Measurements from ENCODE around the gene GASK1B.

Gene GASK1B

DNA sequence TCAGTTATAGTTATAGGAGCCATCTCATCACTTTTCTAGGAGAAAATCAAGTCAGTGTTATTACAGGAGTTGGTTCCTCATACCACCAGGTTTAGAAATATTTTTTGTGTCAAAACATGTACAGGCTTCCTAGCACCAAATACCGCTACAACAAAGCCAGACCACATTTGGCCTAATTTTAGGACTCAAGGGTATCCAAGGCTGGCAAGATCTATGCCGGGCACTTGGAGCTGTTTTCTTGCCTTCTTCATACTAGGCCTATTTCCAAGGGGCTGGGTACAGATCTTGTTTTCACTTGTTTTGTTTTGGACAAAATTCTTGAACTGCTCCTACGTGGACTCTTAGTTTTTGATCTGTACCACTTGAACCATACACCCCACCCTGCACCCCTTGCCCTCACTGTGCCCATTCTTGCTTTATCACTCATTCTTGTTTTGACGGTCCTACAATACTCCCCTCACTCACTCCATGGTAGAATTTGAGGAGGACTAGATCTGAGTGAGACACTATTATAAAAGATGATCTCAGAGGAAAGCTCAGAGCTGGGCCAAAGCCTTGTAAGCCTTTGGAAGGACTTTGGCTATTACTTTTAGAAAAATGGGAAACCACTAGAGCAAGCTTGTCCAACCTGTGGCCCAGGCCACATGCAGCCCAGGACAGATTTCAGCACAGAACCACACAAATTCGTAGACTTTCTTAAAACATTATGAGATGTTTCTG, 19.8 kb upstream of the GASK1B start:
- DNase-seq: no peak
- intact Hi-C loops (cut with DNase I): loop anchor here (5.0 kb wide), 2 partner anchors 60 to 480 kb away; partner anchors contain the start of genes C4orf46 and ETFDH

DNA sequence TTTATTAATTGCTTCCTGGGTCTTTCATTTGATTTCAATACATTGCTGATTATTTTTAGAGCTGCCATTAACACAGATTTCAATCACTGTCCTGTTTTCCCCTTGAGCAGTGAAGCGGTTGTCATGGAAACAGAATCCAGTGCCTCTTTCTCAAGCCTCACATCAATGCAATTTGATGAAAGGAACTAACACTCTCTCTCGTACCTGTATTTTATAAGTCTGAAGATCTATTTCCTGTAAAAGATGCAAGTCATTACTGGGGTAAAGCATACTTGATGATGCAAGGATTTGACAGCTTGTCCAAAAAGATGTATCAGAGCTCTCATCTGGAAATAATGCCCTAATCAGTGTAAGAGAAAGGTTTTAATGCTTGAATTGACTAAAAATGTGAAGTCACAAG, 17.9 kb upstream of the GASK1B start:
- intact Hi-C loops (cut with DNase I): loop anchor here (5.0 kb wide), 2 partner anchors 62 to 482 kb away; partner anchors contain the start of genes C4orf46 and ETFDH
- DNase-seq: peak in 7 of 42 donors; percentile 29 to 61 (median 45)

DNA sequence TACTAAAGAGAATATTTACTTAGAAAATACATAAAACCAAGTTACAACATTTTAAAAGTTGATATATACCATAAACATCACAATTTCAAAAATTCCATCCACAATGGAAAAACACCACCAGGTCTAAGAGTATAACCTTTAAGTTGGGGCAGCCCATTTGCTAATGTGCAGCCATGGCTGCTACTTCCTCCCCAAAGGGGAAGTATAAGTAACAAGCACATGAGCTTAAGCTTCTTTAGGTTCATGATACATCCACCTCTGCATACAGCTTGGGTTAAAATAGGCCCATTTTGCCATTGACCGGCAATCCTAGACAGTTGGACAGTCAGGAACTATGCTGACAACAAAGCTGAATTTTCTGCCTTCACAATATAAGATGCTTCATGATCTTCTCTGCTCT, 16.6 kb upstream of the GASK1B start:
- DNase-seq: no peak
- intact Hi-C loops (cut with DNase I): no loop called here

DNA sequence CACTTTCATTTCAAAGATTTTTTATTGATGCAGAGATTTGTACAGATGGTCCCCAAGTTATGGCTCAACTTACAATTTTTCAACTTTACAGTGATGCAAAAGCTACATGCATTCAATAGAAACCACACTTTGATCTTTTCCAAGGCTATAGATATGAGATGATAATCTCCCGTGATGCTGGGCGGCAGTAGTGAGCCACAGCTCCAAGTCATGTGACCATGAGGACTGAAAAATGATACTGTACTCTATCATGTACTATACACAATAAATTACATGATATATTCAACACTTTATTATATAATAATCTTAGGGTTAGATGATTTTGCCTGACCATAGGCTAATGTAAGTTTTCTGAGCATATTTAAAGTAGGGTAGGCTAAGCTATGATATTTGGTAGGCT, 14.0 kb upstream of the GASK1B start:
- no peak for DNase-seq
- intact Hi-C loops (cut with DNase I): no loop called here

DNA sequence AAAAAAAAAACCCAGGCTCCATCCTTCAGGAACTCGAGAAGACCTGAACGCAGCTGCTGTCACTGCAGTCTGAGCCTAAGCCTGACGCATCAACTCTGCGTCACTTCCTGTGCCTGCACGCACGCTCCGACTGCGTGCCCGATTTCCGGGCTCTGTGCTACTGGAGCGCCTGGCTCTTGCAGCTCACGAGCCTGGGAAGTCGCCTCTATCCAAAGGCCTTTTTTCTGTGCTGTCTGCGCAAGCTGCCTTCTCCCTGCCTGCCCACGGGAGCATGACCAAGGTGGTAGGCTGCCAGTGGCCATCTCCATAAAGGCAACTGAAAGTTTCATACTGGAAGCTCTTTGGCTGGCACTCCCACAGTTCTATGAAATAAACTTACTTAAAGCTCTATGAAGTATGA, 9.9 kb upstream of the GASK1B start:
- intact Hi-C loops (cut with DNase I): no loop called here
- DNase-seq: peak in 18 of 42 donors; percentile 13 to 60 (median 46)

DNA sequence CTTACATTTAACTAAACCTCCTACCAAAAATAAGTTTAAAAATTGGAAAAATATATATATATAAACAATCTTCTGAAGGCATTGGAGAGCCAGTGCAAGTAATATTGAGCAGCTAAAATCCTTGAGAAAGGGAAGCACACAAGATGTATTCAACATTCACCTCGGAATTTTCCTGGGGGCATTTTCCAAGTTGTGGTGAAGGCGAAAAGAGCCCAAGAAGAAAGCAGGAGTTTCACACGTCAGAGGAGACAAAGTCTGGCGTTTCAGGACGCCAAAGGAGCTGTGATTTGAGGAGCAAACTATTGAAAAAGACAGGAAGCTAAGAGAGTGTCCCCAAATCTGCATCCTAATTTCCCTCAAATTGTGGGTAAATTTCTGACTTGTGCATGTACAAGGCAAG, 9.1 kb upstream of the GASK1B start:
- intact Hi-C loops (cut with DNase I): no loop called here
- no peak for DNase-seq

DNA sequence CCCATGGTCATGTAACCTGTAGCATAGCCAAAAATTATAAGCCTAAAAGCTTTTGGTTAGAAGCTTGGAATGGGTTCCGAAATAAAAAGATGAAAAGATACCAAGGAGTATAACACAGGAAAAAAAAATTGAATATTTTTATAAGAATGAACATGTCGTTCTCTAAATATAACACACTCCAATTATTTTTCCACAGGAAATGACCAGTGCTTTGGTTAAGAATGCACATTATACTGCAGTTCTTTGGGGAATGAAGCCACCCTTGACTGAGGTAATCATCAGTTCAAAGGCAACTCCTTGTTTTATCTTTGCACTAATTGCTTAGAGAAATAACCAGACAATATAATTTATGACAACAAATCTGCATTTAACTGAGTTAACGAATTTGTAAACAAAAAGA, 6.6 kb upstream of the GASK1B start:
- no peak for DNase-seq
- intact Hi-C loops (cut with DNase I): no loop called here

DNA sequence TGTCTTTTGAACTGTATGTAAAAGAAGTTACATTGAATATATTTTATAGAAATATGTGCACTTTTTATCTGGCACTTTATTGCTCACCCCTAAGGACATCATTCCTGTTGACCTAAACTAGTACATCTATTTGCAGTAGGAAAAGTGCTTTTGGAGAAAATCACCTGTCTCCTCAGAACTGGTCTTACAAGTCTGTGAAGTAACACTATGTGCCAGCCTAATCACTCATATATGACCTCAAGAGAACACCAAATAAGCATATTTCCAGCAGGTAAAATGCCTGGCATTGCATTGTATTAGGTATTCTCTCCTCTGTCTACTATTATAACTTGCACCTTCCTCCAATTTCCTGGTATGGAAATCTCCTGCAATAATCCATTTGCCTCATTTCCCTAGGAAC, 4.0 kb upstream of the GASK1B start:
- intact Hi-C loops (cut with DNase I): no loop called here

DNA sequence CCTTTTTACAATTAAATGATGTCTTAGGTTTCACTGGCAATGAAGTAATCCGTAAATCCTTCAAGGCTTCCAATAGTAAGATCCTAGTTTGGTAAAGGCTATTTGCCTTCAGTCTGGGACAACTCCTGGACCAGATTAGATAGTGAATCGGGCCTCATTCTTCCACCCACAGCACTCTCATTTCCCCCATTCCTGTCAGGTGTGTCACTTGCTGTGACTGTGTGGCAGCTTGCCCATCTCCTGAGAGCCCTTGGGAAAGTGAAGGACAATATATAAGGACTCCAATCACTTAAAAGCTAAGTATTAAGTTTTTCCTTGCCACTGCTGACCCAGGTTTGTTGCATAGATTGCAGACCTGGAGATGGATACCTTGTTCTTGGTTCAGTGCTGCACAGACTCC, 3.3 kb upstream of the GASK1B start:
- intact Hi-C loops (cut with DNase I): no loop called here
- DNase-seq: no peak

More for the DNA sequence above, 4.0 kb upstream of the GASK1B start:
- no peak for DNase-seq

DNA sequence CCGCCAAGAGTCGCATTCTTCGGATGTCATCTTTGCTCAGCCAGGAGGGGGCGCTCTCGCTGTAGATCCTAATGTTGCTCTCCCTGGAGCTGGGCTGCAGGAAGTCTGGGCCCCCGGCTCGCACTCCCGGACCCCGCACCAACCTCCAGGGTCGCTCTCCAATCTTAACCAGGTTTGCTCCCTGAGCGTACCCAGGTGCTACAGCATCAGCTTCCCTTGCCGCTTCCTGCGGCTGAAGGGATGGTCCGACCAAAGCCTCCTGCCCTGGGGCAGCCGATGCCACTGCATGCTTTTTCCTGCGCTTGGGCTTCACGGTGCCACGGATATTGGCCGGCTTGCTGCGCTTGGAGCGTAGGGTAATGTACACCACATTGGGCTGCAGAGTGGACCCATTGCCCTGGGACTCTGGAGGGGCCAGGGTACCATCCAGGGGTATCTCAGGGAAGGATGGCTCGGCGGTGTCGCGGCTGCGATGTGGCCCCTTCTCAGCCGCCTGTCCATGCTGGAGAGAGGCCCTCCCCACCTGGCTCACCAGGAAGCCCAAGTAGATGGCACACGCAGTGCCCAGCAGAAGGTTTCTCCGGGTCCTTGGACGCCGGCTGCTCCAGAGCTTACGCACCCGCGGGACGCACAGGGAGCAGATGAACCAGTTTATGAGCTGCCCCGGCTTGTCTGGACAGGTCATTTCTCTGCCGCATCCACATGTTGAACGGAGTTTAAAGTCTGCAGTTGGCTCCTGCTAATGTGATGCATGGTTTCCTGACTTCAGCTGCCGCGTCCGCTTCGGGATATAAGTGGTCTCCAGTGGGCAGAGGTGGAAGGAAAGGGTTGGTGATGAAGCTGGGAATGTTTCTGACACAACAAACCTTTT, 1.9 kb downstream of the GASK1B start:
- intact Hi-C loops (cut with DNase I): loop anchor here (2.0 kb wide), 1 partner anchor 176 kb away; no protein-coding TSS in a partner anchor
- peak in 16 of 42 donors; percentile 11 to 68 (median 42) for DNase-seq

DNA sequence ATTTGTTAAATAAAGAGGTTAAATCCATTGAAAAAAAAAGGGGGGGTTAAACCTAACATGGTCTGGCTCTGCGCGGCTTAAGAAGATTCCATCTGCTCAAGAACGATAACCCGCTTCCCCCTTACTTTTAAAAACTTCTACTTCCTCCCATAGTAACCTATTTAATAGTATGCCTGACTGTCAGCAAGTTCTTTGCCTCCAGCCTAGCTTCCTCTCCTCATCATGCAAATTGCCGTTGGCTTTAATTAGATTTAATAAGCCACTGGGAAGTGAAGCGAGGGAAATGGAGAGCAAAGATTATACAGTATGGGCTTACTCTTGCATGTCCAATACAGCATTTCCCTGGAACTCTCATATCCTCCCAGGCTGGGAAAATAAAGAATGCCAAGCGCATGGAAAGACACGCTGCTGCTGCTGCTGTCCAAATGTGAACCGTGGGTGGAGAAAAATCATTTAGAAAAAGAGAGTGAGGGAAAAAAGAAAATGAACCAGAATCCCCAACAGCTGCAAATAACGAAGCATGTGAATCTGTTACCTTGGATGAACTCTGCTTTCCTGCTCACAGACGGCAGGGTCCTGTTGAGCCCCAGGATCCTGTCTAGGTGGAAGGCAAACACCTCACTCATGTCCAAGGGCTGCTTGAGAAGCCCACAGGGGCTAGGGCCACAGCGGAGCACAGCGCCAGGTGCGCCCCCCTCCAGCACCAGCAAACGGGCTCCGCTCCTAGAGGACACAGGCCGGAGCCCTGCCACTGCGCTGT, 2.7 kb downstream of the GASK1B start:
- intact Hi-C loops (cut with DNase I): loop anchor here (2.0 kb wide), 1 partner anchor 175 kb away; no protein-coding TSS in a partner anchor
- DNase-seq: no peak

DNA sequence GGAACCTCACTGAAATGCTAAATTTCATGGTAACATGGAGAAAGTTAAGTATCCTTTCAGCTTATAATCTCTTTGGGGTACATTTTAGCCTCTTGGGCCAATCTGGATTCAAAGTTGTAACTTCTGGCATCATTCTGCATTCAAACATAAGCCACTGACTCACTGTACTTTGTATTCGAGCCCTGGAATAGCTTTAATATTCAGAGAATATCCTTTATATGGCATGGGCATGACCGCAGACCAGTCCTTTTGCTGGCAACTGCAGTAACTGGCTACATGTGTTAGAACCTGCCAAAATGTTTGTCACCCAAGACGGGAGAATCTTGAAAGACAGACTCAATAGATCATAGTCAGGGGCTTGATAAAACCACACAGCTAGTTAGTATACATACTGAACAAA, 3.3 kb downstream of the GASK1B start:
- no peak for DNase-seq
- intact Hi-C loops (cut with DNase I): no loop called here

DNA sequence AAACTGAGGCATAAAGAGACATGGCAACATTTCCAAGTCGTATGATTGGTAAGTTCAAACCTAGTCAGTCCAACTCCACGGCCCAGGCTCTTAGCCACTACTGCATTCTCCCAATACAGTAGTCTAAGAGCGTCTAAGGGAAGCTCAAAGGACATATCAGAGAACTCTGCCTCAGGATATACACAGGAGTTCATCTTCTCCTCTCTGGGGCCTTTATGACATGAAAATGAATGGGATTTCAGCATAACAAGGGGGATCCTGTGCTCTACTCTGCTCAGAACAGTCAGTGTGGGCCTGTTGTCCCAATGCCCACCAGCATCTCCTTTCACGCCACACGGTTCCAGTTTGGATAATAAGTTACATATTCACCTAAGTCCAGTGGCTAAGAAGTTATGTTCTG, 4.2 kb downstream of the GASK1B start:
- intact Hi-C loops (cut with DNase I): no loop called here
- DNase-seq: no peak

DNA sequence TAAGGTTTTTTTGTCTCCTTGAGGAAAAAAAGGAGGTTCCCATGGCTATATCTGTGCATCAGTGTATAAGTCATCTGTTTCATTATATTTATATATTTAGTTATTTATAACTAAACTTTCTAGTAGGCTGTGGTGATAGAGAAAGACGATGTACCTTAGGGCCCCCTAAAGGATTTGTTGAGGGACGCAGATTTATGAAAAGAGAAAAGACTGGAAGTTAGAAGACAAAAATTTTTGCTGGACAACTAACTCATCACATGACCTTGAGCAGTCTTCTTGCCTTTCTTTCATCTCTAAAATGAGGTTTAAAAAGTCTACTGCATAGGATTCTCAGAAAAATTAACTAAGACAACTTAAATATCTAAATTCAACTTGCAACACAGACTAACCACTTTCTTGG, 6.1 kb downstream of the GASK1B start:
- intact Hi-C loops (cut with DNase I): no loop called here
- DNase-seq: no peak

DNA sequence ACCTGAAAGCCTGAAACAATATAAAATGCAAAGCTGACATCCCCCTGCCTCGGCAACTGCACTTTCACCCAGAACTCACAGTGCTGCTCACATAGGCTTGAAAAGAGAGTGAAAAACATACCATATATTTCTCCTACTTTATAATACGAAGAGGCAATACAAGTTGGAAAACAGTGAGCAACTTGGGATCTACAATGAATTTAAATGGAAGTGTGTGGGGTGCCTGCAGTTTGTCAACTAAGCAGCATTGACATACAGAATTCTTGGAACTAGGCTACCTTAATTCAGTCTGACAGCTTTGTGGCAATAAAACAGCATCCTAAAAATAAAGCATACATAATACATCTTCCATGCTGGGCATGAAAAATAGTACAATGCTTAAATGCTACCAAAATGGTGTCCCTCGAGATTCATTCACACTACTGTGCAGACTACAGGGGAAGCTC, 8.0 kb downstream of the GASK1B start:
- intact Hi-C loops (cut with DNase I): no loop called here
- no peak for DNase-seq

DNA sequence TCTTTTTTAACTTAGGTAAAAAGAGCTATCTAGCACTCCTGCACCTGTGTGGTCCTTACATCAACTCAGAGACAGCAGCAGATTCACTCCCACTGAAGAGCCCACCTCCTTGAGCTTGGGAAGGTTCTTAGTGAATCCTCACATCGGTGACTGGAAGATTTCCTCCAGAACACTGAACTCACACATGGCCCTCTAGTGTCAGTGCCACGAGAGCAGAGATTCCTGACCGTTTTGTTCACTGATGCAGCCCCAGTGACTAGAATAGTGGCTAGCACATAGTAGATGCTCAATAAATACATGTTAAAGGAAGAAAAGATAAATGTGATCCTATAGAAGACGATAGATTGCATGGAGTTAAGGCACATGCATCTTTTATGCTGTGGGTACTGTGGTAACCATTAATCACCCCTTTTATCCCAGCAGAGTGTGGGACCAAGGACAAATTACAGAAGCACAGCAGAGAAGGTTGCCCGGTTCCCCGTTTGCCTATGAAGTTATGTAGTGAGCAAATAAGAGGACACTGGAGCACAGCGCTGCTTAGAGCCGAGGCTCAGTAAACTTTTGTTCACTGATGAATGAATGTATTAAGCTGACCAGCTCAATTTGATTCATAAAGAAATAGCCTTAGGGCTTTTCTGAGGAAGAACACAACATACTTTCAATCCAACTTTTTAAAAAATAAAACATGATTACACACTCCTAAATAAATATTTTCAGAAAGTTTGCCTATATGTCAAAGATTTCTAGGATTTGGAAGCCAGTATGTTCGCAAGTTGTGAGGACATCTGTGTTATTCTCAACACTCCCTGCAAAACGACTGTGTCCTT, 8.7 kb downstream of the GASK1B start:
- peak in 10 of 42 donors; percentile 12 to 60 (median 33) for DNase-seq
- intact Hi-C loops (cut with DNase I): no loop called here

DNA sequence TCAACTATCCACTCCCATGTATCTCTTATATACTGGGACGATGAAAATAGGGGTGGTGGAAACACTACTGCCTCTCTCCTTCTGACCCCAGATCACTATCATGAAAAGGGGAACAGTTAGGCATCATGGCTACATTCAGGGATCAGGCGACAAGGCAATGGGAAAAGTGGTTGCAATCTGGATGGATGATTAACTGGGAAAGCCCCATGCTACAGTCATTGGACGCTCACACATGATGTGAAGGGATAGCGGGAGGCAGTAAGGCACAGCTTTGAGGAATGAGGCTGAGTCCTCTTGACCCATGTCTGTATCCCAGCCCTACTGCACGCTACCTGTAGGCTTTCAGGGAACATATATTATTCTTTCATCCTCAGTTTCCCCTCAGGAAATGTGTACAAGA, 10.2 kb downstream of the GASK1B start:
- DNase-seq: no peak
- intact Hi-C loops (cut with DNase I): no loop called here

DNA sequence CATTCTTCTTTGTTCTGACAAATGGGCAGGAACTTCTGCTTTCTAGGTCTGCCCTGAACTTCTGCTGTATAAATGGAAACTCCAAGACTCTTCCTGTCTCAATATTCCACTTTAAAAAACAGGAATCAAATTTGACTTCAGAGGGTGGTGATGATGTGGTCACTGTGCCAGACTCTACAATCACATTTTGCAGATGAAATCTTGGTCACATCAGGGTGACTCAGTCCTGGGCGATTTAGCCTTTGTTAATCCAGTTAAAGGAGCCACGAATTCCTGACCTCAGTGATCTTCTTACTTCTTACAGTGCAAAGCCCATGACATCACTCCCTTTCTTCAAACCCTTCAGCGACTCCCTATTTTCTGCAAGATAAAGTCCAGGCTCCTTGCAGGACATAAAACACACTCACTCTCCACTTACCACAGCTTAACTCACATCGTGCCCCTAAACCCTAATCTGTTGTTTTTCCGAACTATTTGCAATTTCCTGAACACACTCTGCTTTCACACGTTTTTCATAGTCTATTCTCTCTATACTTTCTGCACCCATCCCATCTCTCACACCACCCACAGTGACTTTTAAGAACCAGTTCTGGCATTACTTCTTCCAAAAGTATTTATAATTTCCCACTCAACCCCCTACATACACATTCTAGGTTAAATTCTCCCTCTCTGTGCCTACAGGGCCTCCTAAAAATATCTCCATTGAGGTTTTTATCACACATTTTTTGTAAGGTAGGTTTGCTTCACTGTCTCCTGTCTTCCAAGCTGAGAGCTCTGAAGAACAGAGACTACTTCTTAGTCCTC, 11.1 kb downstream of the GASK1B start:
- intact Hi-C loops (cut with DNase I): no loop called here
- DNase-seq: peak in 1 of 42 donors; percentile 29

Data from head of caudate nucleus (tissue), 42 donors.